ENCODE data around the gene GLCE. TPM values are rescaled to one million over a fixed set of nuclear protein-coding genes. Genes with fewer than 3 reads are reported as not detected.

GLCE gene
- total RNA-seq, 2 donors from 2014 or later, result 3.9 to 4.2 TPM

- DNase-seq (no peak), ATAC-seq (replicated peaks in 1 of 2) (no peak)
- Mint-ChIP-seq H3K27ac (no peak overlapping the region), H3K9me3 (peaks cover 0 to 2% of the 10 kb centered on the region in 2 donors), H3K36me3 (ENCODE audit: insufficient read depth in 2 of 2) (peaks cover 0 to 2% of the 10 kb centered on the region in 2 donors), H3K27me3 (ENCODE audit: low read depth) (no peaks in the 10 kb centered on the region), H3K4me1 (ENCODE audit: low read depth) (no peaks in the 10 kb centered on the region), H3K4me3 (no peak overlapping the region)
These were observed 10.2 kb downstream of the GLCE start for GRCh38 chr15:69170597-69170996.

DNA sequence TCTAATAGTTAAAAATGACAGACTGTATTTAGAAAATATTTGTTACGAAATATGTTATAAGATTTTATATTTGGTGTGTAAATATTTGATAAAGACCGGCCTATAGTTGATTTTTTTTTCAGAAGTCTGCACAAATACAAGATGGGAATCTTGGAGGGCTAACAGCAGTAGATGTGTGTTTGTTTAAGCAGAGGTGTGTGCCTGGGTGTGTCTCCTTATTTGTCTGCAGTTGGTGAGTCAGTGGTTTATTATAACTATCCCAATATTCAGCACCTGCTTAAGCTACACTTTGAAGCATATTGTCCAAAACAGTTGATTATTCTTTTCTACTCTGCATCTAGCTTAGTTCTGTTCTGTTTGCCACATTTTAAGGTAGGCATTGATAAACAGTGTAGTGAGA is 12.4 kb downstream of the GLCE start:
- no peaks in the 10 kb centered on the region for H3K4me1 Mint-ChIP-seq (ENCODE audit: low read depth)
- DNase-seq (no peak), ATAC-seq (replicated peaks in 1 of 2) (no peak)
- no peak overlapping the region for H3K4me3 Mint-ChIP-seq
- H3K27me3 Mint-ChIP-seq (ENCODE audit: low read depth), result no peaks in the 10 kb centered on the region
- peaks cover 0 to 2% of the 10 kb centered on the region in 2 donors for H3K36me3 Mint-ChIP-seq (ENCODE audit: insufficient read depth in 2 of 2)
- H3K27ac Mint-ChIP-seq, result no peak overlapping the region
- peaks cover 0 to 2% of the 10 kb centered on the region in 2 donors for H3K9me3 Mint-ChIP-seq

- Mint-ChIP-seq H3K27ac (no peak overlapping the region), H3K4me1 (ENCODE audit: low read depth) (no peaks in the 10 kb centered on the region), H3K27me3 (ENCODE audit: low read depth) (no peaks in the 10 kb centered on the region), H3K9me3 (no peaks in the 10 kb centered on the region), H3K4me3 (no peak overlapping the region), H3K36me3 (ENCODE audit: insufficient read depth in 2 of 2) (no peaks in the 10 kb centered on the region)
- ATAC-seq (replicated peaks in 1 of 2), result no peak
- DNase-seq, result no peak
These were observed 15.1 kb downstream of the GLCE start for GRCh38 chr15:69175536-69175935.

GRCh38 chr15:69181424-69181823 is 21.0 kb downstream of the GLCE start:
- Mint-ChIP-seq H3K27me3 (ENCODE audit: low read depth) (no peaks in the 10 kb centered on the region), H3K9me3 (no peaks in the 10 kb centered on the region), H3K4me1 (ENCODE audit: low read depth) (no peaks in the 10 kb centered on the region), H3K36me3 (ENCODE audit: insufficient read depth in 2 of 2) (no peaks in the 10 kb centered on the region), H3K4me3 (no peak overlapping the region), H3K27ac (no peak overlapping the region)
- DNase-seq (no peak), ATAC-seq (replicated peaks in 1 of 2) (no peak)

- Mint-ChIP-seq H3K4me3 (no peak overlapping the region), H3K27me3 (ENCODE audit: low read depth) (no peaks in the 10 kb centered on the region), H3K9me3 (peaks cover 2 to 4% of the 10 kb centered on the region in 2 donors), H3K4me1 (ENCODE audit: low read depth) (no peaks in the 10 kb centered on the region), H3K36me3 (ENCODE audit: insufficient read depth in 2 of 2) (peaks cover 2% of the 10 kb centered on the region in 2 donors), H3K27ac (no peak overlapping the region)
- DNase-seq, result no peak
- no peak for ATAC-seq (replicated peaks in 1 of 2)
These were observed 24.8 kb downstream of the GLCE start for GRCh38 chr15:69185216-69185615.

GRCh38 chr15:69185706-69186105 is 25.3 kb downstream of the GLCE start:
- no peak overlapping the region for H3K27ac Mint-ChIP-seq
- H3K27me3 Mint-ChIP-seq (ENCODE audit: low read depth), result no peaks in the 10 kb centered on the region
- H3K36me3 Mint-ChIP-seq (ENCODE audit: insufficient read depth in 2 of 2), result peaks cover 2 to 4% of the 10 kb centered on the region in 2 donors
- no peak for DNase-seq
- peaks cover 2 to 7% of the 10 kb centered on the region in 2 donors for H3K9me3 Mint-ChIP-seq
- no peak for ATAC-seq (replicated peaks in 1 of 2)
- H3K4me3 Mint-ChIP-seq, result no peak overlapping the region
- no peaks in the 10 kb centered on the region for H3K4me1 Mint-ChIP-seq (ENCODE audit: low read depth)

- Mint-ChIP-seq H3K27ac (no peak overlapping the region), H3K36me3 (ENCODE audit: insufficient read depth in 2 of 2) (peaks cover 2 to 8% of the 10 kb centered on the region in 2 donors), H3K4me1 (ENCODE audit: low read depth) (no peaks in the 10 kb centered on the region), H3K9me3 (peaks cover 2 to 10% of the 10 kb centered on the region in 2 donors), H3K4me3 (no peak overlapping the region), H3K27me3 (ENCODE audit: low read depth) (no peaks in the 10 kb centered on the region)
- ATAC-seq (replicated peaks in 1 of 2) (no peak), DNase-seq (no peak)
These were observed 28.7 kb downstream of the GLCE start for GRCh38 chr15:69189157-69189556.

- H3K4me1 Mint-ChIP-seq (ENCODE audit: low read depth), result peaks cover 5% of the 10 kb centered on the region
- H3K27ac Mint-ChIP-seq, result no peak overlapping the region
- peaks cover 2 to 10% of the 10 kb centered on the region in 2 donors for H3K9me3 Mint-ChIP-seq
- peaks cover 2 to 8% of the 10 kb centered on the region in 2 donors for H3K36me3 Mint-ChIP-seq (ENCODE audit: insufficient read depth in 2 of 2)
- no peak overlapping the region for H3K4me3 Mint-ChIP-seq
- H3K27me3 Mint-ChIP-seq (ENCODE audit: low read depth), result no peaks in the 10 kb centered on the region
- DNase-seq (no peak), ATAC-seq (replicated peaks in 1 of 2) (no peak)
These were observed 29.7 kb downstream of the GLCE start for GRCh38 chr15:69190091-69190490.

- Mint-ChIP-seq H3K27ac (no peak overlapping the region), H3K4me3 (no peak overlapping the region), H3K27me3 (ENCODE audit: low read depth) (no peaks in the 10 kb centered on the region), H3K4me1 (ENCODE audit: low read depth) (peaks cover 6% of the 10 kb centered on the region), H3K36me3 (ENCODE audit: insufficient read depth in 2 of 2) (peaks cover 2 to 8% of the 10 kb centered on the region in 2 donors), H3K9me3 (peaks cover 2 to 10% of the 10 kb centered on the region in 2 donors)
- ATAC-seq (replicated peaks in 1 of 2) (no peak), DNase-seq (no peak)
These were observed 30.1 kb downstream of the GLCE start for GRCh38 chr15:69190504-69190903.

- peaks cover under 1 to 8% of the 10 kb centered on the region in 2 donors for H3K9me3 Mint-ChIP-seq
- no peak for DNase-seq
- no peak overlapping the region for H3K27ac Mint-ChIP-seq
These were observed 33.8 kb downstream of the GLCE start for GRCh38 chr15:69194025-69194827.

DNA sequence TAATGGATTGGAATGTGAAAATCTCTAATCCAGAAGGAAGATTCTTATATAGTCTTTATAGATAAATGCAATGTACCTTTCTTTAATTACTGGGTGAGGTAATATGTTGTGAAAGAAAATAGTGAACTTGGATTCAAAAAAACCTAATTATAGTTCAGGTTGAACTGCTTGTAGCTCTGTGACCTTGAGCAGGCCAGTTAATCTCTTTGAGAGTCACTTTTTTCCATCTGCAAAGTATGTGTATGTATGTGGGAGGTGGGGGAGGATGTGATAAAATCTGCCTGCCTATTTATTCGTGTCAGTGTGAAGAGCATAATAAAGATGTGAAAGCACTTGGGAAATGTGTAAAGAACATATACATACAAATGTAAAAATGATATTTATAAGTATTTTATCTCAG is 34.4 kb downstream of the GLCE start:
- Mint-ChIP-seq H3K4me1 (ENCODE audit: low read depth) (peaks cover 6% of the 10 kb centered on the region), H3K27ac (no peak overlapping the region)
- no peak for DNase-seq

More at GRCh38 chr15:69194025-69194827, 33.8 kb downstream of the GLCE start:
- peaks cover 2 to 8% of the 10 kb centered on the region in 2 donors for H3K36me3 Mint-ChIP-seq (ENCODE audit: insufficient read depth in 2 of 2)
- no peak overlapping the region for H3K4me3 Mint-ChIP-seq
- peaks cover 6% of the 10 kb centered on the region for H3K4me1 Mint-ChIP-seq (ENCODE audit: low read depth)
- no peak for ATAC-seq (replicated peaks in 1 of 2)
- H3K27me3 Mint-ChIP-seq (ENCODE audit: low read depth), result no peaks in the 10 kb centered on the region

DNA sequence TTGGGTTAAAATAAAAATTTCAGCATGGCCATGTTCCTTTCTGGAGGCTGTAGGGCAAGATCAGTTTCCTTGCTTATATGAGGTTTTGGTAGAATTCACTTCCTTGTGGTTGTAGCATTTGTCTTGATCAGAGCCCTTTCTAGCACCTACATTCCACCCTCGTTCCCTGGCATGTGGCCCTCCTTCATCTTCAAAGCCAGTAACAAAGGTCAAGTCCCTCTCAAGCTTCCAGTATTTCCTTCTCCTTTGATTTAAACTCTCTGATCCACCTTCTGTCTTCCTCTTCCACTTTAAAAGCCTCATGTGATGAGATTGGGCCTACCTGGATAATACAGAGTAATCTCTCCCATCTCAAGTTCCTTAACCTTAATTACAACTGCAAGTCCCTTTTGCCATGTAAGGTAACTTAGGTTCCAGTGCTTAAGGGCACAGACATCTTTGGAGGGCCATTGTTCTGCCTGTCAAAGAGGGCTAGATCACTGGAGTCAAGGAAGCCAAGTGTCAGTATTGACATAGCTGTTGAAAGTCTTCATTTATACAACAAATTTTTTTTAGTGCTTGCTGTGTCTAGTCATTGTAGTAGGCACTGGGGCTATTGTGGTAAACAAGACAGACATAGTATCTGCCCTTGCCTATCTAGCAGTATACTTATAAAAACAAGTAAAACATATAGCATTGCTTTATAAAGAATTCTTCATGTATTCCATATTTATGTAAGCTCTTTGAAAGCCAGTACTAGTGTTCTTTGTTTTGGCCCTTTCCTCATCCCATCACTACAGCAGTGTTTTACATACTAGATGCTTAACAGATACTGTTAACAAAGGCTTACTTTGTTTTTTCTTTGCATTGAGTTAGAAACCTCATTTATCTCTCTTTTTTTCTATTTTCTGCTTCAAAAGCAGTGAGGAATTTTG is 40.7 kb downstream of the GLCE start:
- DNase-seq, result no peak
- no peak overlapping the region for H3K4me3 Mint-ChIP-seq
- no peaks in the 10 kb centered on the region for H3K4me1 Mint-ChIP-seq (ENCODE audit: low read depth)
- ATAC-seq (replicated peaks in 1 of 2), result no peak
- H3K27ac Mint-ChIP-seq, result no peak overlapping the region
- peaks cover 0 to 1% of the 10 kb centered on the region in 2 donors for H3K36me3 Mint-ChIP-seq (ENCODE audit: insufficient read depth in 2 of 2)
- no peaks in the 10 kb centered on the region for H3K9me3 Mint-ChIP-seq
- H3K27me3 Mint-ChIP-seq (ENCODE audit: low read depth), result no peaks in the 10 kb centered on the region

More for the DNA sequence above, 34.4 kb downstream of the GLCE start:
- H3K4me3 Mint-ChIP-seq, result no peak overlapping the region
- H3K36me3 Mint-ChIP-seq (ENCODE audit: insufficient read depth in 2 of 2), result peaks cover 0 to 7% of the 10 kb centered on the region in 2 donors
- H3K9me3 Mint-ChIP-seq, result peaks cover 0 to 8% of the 10 kb centered on the region in 2 donors
- no peak for ATAC-seq (replicated peaks in 1 of 2)
- H3K27me3 Mint-ChIP-seq (ENCODE audit: low read depth), result no peaks in the 10 kb centered on the region

GRCh38 chr15:69206079-69206478 is 45.6 kb downstream of the GLCE start:
- H3K9me3 Mint-ChIP-seq, result no peaks in the 10 kb centered on the region
- ATAC-seq (replicated peaks in 1 of 2) (no peak), DNase-seq (no peak)
- H3K27me3 Mint-ChIP-seq (ENCODE audit: low read depth), result no peaks in the 10 kb centered on the region
- no peaks in the 10 kb centered on the region for H3K36me3 Mint-ChIP-seq (ENCODE audit: insufficient read depth in 2 of 2)
- no peak overlapping the region for H3K4me3 Mint-ChIP-seq
- H3K4me1 Mint-ChIP-seq (ENCODE audit: low read depth), result no peaks in the 10 kb centered on the region
- no peak overlapping the region for H3K27ac Mint-ChIP-seq
